ENCODE data around the gene CALML6.
A peak's percentile ranks its signal among the peaks of the same experiment; 100 is the strongest.

Gene CALML6

GRCh38 chr1:1942753-1943656 lies 27.9 kb downstream of the CALML6 start:
- no peak for DNase-seq (ENCODE audit: low read depth)

GRCh38 chr1:1943834-1944570 lies 28.9 kb downstream of the CALML6 start:
- peak; percentile 39 for DNase-seq (ENCODE audit: low read depth)

DNA sequence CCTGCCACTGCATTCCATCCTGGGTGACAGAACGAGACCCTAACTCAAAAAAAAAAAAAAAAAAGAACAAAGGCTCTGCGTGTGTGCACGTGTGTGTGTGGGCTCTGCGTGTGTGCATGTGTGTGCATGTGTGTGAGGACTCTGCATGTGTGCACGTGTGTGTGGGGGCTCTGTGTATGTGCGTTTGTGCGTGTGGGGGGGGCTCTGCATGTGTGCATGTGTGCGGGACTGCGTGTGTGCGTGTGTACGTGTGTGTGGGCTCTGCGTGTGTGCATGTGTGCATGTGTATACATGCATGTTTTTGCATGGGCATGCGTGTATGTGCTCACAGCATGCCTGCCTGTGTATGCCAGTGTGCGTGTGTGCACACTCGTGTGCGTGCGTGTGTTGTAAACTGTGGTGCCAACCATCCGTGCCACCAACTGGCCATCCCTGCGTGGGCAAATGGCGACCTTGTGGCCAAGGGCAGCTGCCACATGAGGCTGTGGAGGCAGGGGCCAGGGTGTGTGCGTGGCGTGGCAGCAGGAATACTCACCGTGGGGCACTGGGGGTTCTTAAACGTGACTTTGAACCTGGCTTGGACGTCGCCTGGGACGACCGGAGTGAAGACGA lies 30.8 kb downstream of the CALML6 start:
- DNase-seq (ENCODE audit: low read depth): no peak

- no peak for DNase-seq (ENCODE audit: low read depth)
Observed at GRCh38 chr1:1946540-1946939, 31.5 kb downstream of the CALML6 start.

DNA sequence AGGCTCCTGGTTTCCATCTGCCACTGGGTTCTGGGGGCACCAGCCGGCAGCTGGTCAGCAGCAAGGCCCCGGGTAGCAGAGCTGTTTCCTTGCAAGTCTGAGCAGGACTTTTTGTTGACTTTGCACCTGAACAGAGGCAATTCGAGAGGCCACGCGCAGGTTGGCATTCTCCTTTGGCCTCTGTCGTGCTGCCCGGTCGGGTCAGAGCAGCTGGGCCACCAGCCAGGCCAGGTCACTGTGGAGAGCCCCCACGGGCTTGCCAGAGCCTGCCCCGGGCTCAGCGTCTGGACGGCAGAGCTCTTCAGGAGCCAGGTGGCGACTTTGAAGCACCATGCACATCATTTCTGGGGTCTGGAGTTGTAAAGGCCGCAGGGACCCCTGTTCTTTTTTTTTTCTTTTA lies 32.4 kb downstream of the CALML6 start:
- DNase-seq (ENCODE audit: low read depth): no peak

GRCh38 chr1:1948783-1949182 lies 33.7 kb downstream of the CALML6 start:
- DNase-seq (ENCODE audit: low read depth): no peak

DNA sequence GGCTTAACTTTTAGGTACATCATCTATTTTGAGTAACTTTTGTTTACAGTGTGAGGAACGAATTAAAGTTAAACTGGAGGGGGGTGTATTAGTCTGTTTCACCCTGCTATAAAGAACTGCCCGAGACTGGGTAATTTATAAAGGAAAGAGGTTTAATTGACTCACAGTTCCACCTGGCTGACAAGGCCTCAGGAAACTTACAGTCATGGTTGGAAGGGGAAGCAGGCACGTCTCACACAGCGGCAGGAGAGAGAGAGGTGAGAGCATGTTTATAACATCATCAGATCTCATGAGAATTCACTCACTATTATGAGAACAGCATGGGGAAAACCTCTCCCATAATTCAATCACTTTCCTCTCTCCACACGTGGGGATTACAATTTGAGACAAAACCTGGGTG lies 35.9 kb downstream of the CALML6 start:
- no peak for DNase-seq (ENCODE audit: low read depth)

DNA sequence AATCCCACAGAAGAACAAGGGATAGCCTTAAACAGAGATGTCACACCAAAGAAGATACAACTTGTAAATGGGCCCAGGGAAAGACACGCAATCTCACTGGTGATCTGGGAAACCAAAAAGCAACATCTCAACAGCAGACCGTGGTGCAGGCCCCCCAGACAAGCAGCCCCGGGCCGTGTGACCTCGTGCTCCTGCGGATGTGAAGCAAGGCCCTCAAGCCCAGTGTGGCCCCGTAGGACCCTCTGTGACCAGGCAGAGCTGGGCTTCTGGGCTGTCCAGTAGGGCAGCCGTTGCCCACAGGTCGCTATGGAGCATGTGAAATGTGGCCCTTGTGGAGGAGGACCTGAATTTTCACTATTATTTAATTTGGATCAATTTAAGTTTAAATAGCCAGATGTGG lies 39.0 kb downstream of the CALML6 start:
- no peak for DNase-seq (ENCODE audit: low read depth)

DNA sequence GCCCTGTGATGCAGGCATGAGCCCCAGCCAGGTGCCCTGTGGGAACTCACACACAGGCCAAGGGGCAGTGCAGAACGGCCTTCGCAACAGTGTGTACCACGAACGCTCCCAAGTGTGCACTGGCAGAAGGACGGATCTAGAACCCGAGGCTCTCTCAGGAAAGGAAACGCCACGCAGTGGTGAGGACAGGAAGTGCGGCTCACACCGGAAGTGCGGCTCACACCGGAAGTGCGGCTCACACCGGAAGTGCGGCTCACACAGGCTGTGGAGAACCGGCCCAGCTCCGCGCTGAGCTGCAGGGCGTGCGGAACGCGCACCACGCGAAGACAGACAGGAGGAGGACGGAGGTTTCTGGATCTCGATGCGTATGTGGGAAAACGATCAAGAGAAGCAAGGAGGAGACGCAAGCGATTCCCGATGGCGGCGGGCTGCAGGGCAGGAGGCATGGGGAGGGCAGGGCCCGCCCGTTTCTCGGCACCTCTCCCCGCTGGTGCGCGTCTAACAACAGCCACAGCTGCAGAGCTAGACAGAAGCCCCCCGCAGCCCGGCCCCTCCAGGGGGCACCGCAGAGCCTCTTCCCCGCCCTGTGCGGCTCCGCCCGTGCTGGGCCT lies 39.9 kb downstream of the CALML6 start:
- no peak for DNase-seq (ENCODE audit: low read depth)

DNA sequence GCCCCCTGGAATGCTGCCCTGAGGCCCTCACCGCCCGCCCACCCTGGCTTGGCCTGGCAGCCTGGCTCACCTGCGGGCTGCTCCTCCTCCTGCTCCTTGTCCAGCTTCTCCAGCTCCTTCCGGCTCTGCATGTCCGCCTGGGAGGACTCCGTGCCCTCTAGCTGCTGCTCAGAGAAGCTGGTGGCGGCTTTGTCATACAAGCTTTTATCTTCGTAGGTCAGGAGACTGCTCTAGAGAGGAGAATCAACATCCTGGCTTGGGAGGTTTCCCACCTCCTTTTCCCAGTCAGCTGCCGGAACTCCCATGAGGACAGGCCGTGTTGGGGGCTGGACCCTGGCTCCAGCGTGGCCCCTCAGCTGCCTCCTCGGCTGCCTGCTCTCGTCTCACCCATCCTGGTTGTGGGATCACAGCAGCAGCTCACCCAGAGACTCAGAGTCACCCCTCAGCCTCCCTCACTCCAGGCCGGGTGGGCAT lies 40.6 kb downstream of the CALML6 start:
- no peak for DNase-seq (ENCODE audit: low read depth)

GRCh38 chr1:1956101-1956500 lies 41.0 kb downstream of the CALML6 start:
- DNase-seq (ENCODE audit: low read depth): no peak

- no peak for DNase-seq (ENCODE audit: low read depth)
Observed at GRCh38 chr1:1956586-1957532, 41.8 kb downstream of the CALML6 start.

DNA sequence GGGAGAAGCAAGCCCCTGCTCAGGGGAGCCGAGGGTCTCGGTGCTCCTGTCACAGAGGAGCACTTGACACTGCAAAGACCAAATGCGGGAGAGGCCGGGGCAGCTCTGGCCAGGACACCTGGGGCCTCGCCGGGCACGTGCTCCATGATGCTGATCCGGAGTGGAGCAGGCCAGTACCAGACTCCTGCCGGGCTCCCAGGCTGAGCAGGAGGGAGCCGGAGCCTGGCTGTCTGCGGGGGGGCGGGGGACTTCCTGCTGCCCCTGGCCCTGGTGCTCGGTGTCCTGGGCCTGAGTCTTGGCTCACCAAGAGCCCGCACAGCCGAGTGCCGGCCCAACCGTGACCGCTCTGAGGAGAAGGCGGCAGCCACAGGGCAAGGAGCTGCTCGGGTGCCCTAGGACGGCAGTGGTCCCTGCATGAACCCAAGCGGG lies 42.5 kb downstream of the CALML6 start:
- DNase-seq (ENCODE audit: low read depth): no peak

DNA sequence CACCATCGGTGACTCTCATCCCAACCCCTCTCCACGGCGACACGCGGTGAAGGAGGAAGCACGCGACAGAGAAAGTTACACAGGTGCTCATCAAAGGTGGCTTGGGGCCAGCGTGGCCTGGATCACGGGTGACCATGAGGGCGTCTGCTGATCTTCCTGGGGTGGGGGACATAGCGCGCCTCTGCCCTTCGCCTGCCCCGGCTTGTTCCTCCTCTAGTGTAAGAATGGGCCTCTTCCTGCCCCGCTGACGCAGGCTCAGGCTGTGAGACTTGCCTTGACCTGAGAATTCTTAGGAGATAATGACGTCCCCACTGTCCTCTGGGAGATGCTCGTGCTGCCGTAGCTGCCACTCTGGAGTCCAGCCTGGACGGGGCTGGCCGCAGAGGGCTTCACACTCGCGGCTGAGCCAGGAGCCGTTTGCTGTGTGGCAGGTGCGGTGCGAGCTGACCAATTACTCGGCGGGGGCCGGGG lies 43.0 kb downstream of the CALML6 start:
- DNase-seq (ENCODE audit: low read depth): no peak

- no peak for DNase-seq (ENCODE audit: low read depth)
Observed at GRCh38 chr1:1959459-1959839, 44.4 kb downstream of the CALML6 start.

DNA sequence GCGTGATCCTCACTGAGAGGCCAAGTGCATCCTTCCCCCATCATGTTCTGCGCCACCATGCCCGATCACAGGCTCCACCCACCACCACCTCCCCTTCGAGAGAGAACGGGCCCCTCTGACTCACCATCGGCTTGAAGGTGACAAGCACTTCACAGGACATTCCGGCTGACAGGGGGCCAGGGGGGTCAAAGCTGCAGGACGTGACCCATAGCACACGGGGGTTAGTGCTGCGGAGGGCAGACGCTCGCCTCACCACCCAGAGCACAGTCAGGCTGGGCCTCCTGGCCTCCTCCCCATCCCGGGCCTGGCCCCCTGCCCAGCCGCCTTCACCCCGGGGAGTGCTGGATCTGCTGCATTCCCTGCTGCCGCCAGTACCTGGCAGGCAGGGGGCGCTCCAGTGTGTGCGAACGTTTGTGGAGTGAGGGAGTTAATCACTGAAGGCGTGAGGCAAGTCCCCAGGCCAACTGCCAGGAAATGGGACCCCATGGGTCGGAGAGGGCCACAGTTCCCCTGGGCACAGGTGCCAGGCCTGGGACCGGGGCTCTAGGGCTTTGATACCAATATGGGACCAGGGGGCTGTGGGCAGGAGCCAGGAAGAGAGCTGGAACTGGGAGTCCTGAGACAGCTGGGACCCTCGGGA lies 44.9 kb downstream of the CALML6 start:
- DNase-seq (ENCODE audit: low read depth): peak; percentile 41

DNA sequence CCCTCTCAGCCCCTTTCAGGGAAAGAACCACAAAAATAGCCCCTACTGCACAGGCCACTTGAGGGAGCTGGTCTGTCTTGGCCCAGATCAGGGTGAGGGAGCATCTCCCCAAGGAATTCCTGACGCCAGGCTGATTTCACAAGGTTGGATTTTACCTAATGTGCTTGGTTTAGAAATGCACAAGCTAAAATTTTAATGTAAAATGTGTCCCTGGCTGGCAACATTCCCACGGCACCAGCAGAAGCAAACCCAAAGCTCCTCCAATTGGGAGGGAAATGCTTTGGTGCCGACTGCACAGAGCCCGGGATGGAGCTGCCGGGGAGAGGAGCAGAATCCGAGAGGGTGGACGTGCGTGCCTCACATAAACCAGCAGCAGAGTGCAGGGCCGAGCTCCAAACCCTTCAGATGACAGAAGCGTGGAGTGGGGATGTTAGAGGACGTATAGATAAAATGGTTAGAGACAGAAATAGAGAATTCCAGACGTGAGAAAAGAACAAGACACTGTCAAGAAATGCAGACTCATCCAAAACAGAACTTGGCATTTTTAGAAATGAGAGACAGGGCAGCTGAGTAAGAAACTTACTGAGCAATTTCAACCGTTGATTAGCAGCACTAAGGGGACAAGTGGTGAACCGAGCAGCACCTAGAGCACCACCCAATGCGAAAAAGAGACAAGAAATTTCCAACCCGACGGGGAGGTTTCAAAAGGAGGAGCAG lies 45.6 kb downstream of the CALML6 start:
- no peak for DNase-seq (ENCODE audit: low read depth)

DNA sequence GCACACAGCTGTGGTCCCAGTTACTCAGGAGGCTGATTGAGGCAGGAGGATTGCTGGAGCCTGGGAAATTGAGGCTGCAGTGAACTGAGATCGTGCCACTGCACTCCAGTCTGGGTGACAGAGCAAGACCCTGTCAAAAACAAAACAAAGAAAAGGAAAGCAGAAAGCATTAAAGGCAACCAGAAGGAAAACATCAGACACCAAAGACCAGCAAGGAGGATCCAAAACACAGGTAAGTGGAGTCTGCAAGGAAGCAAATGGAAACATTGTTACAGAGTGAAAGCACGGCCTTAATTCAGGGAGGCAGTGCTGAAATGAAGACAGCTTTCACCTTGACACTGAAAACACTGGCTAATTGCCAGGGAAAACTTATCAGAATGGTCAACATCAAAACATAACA lies 47.7 kb downstream of the CALML6 start:
- no peak for DNase-seq (ENCODE audit: low read depth)

- no peak for DNase-seq (ENCODE audit: low read depth)
Observed at GRCh38 chr1:1963570-1963969, 48.5 kb downstream of the CALML6 start.

GRCh38 chr1:1964811-1965210 lies 49.8 kb downstream of the CALML6 start:
- no peak for DNase-seq (ENCODE audit: low read depth)

Measured in T follicular helper cell (primary cell).